HL-60 (cell line): Measurements from ENCODE around the gene PRAC1.

Source experiments
- DNase-seq, 2 experiments: peaks; one replicate each; pipeline ENCODE4 v3.0.0-alpha.2; 2010 to 2020; ENCODE audit warnings: low read depth in 1 of 2, low spot score in 1 of 2
- H3K27ac ChIP-seq: fragments of 250-450 bp; sonication (Bioruptor Pico); replicated peaks from 2 replicates; pipeline ENCODE4 v1.5.1; 2020; ENCODE audit warnings: mild to moderate bottlenecking, moderate library complexity
- H3K27me3 ChIP-seq: fragments of 250-450 bp; sonication (Bioruptor Pico); 2 replicates; pipeline ENCODE4 v1.5.1; 2021; ENCODE audit warnings: mild to moderate bottlenecking, moderate library complexity; ENCODE audit not compliant: insufficient read depth, poor library complexity, severe bottlenecking
- H3K4me3 ChIP-seq: replicated peaks from 2 replicates; pipeline ENCODE4 v1.5.1; 2011; ENCODE audit warnings: mild to moderate bottlenecking, control low read depth, low read length; ENCODE audit not compliant: insufficient read depth
- CTCF ChIP-seq: IDR thresholded peaks from one replicate; pipeline ENCODE4 v1.5.1; 2011; ENCODE audit warnings: low read length, control low read depth, inconsistent platforms; ENCODE audit not compliant: insufficient read depth
- GABPA ChIP-seq: IDR thresholded peaks from 2 replicates; pipeline ENCODE4 v1.6.1; 2012; ENCODE audit warnings: low read depth
- POLR2AphosphoS5 ChIP-seq: IDR thresholded peaks from 2 replicates; pipeline ENCODE4 v1.6.1; 2012; ENCODE audit warnings: low read depth
- REST ChIP-seq: IDR thresholded peaks from 2 replicates; pipeline ENCODE4 v1.6.1; 2012; ENCODE audit warnings: low read depth; ENCODE audit not compliant: insufficient replicate concordance
- SPI1 ChIP-seq: IDR thresholded peaks from 2 replicates; pipeline ENCODE4 v1.6.1; 2012; ENCODE audit warnings: low read depth, mild to moderate bottlenecking, borderline replicate concordance

PRAC1 gene

GRCh38 chr17:48752399-48753288 is 30.3 kb upstream of the PRAC1 start:
- Histone ChIP-seq H3K27me3 (peaks cover 76% of the 10 kb centered on the region), H3K4me3 (no peak overlapping the region), H3K27ac (no peak overlapping the region)
- no peak for DNase-seq
- no peak for TF ChIP-seq POLR2AphosphoS5

- TF ChIP-seq SPI1, result no peak
- no peak for TF ChIP-seq POLR2AphosphoS5
- TF ChIP-seq CTCF, result no peak
- no peak for TF ChIP-seq REST
- TF ChIP-seq GABPA, result no peak
- peaks cover 84% of the 10 kb centered on the region for H3K27me3 ChIP-seq
- no peak for DNase-seq
These were observed 29.5 kb upstream of the PRAC1 start for GRCh38 chr17:48751733-48752398.

GRCh38 chr17:48751172-48751571 is 28.9 kb upstream of the PRAC1 start:
- peaks cover 91% of the 10 kb centered on the region for H3K27me3 ChIP-seq
- no peak for TF ChIP-seq REST
- no peak for TF ChIP-seq GABPA
- no peak for TF ChIP-seq SPI1
- no peak for TF ChIP-seq POLR2AphosphoS5
- TF ChIP-seq CTCF, result no peak
- DNase-seq, result no peak
- H3K27ac ChIP-seq, result no peak overlapping the region
- no peak overlapping the region for H3K4me3 ChIP-seq

More at GRCh38 chr17:48751733-48752398, 29.5 kb upstream of the PRAC1 start:
- no peak overlapping the region for H3K4me3 ChIP-seq
- no peak overlapping the region for H3K27ac ChIP-seq
